ENCODE data around the gene PLCB4. TPM values are rescaled to one million over a fixed set of nuclear protein-coding genes. Genes with fewer than 3 reads are reported as not detected.

PLCB4 gene
- polyA plus RNA-seq, 1 of the 3 experiments (the other 2 are of a cell fraction), result 5.5 TPM

GRCh38 chr20:9300080-9300479, 231.2 kb downstream of the PLCB4 start:
- CTCF ChIA-PET, result no interaction called here
- Histone ChIP-seq H3K4me3 (ENCODE audit: low read depth in 2 of 2, low read length in 1 of 2) (no peak overlapping the region), H3K9me3 (no peaks in the 10 kb centered on the region), H3K9me2 (no peaks in the 10 kb centered on the region), H3K4me2 (no peak overlapping the region), H3K79me2 (ENCODE audit: insufficient read depth) (no peaks in the 10 kb centered on the region), H3K36me3 (replicated peaks in 1 of 2; ENCODE audit: control insufficient read depth in 1 of 2, insufficient read depth in 2 of 2, low read length in 1 of 2) (no peaks in the 10 kb centered on the region), H3K9ac (no peak overlapping the region), H2AFZ (ENCODE audit: low read depth) (no peak overlapping the region), H3K27ac (ENCODE audit: low read depth in 2 of 2, low read length in 1 of 2) (no peak overlapping the region; a peak in 2 of 4 replicates), H4K20me1 (ENCODE audit: insufficient read depth) (no peaks in the 10 kb centered on the region), H3K27me3 (ENCODE audit: insufficient read depth) (no peaks in the 10 kb centered on the region), H3F3A (replicated peaks; ENCODE audit: insufficient read depth) (peaks cover 7% of the 10 kb centered on the region), H3K4me1 (ENCODE audit: control insufficient read depth in 1 of 2, insufficient read depth in 2 of 2, low read depth in 1 of 2, low read length in 1 of 2) (peaks cover 0 to 20% of the 10 kb centered on the region in 2 experiments; a peak in 2 of 4 replicates)
- DNase-seq, result no peak
- POLR2A ChIA-PET, result no interaction called here
- TF ChIP-seq RCOR1 (IDR thresholded peaks at IDR 0.05; ENCODE audit: low read length), result no peak
- peak; percentile 39; the same call in 1 of the 2 replicates for TF ChIP-seq TCF12 (IDR thresholded peaks at IDR 0.05)
- TF ChIP-seq PBX3 (IDR thresholded peaks at IDR 0.05), result peak; percentile 47; the same call in 1 of the 2 replicates

- H3K36me3 ChIP-seq (replicated peaks in 1 of 2; ENCODE audit: control insufficient read depth in 1 of 2, insufficient read depth in 2 of 2, low read length in 1 of 2), result no peaks in the 10 kb centered on the region
- H4K20me1 ChIP-seq (ENCODE audit: insufficient read depth), result no peaks in the 10 kb centered on the region
- H3K79me2 ChIP-seq (ENCODE audit: insufficient read depth), result no peaks in the 10 kb centered on the region
- H3K4me2 ChIP-seq, result no peak overlapping the region
- no peak for DNase-seq
- H3K9me2 ChIP-seq, result no peaks in the 10 kb centered on the region
- no peak for TF ChIP-seq SIN3A (IDR thresholded peaks at IDR 0.05; ENCODE audit: borderline replicate concordance, low read depth, low read length)
- no peak for TF ChIP-seq RAD21 (IDR thresholded peaks at IDR 0.05; ENCODE audit: low read length)
- no peak for TF ChIP-seq REST (IDR thresholded peaks at IDR 0.05; ENCODE audit: low read depth, low read length)
- no peak for TF ChIP-seq MEF2A (IDR thresholded peaks at IDR 0.05; ENCODE audit: borderline replicate concordance, low read depth)
- TF ChIP-seq YY1 (IDR thresholded peaks at IDR 0.05; ENCODE audit: low read depth), result no peak
- TF ChIP-seq MAX (IDR thresholded peaks at IDR 0.05; ENCODE audit: low read depth), result no peak
- TF ChIP-seq NFIC (IDR thresholded peaks at IDR 0.05; ENCODE audit: borderline replicate concordance), result no peak
- no peak for TF ChIP-seq TCF12 (IDR thresholded peaks at IDR 0.05)
- TF ChIP-seq FOXJ3 (CRISPR knock-in tag; IDR thresholded peaks at IDR 0.05), result no peak
- no peak for TF ChIP-seq IRF3 (IDR thresholded peaks at IDR 0.05; ENCODE audit: low read depth, low read length)
- no peak for TF ChIP-seq ELF1 (IDR thresholded peaks at IDR 0.05)
- no peak for TF ChIP-seq RXRA (IDR thresholded peaks at IDR 0.05; ENCODE audit: borderline replicate concordance, low read depth)
- TF ChIP-seq JUND (IDR thresholded peaks at IDR 0.05), result no peak
- TF ChIP-seq MXI1 (IDR thresholded peaks at IDR 0.05; ENCODE audit: low read depth, low read length), result no peak
- no peak for TF ChIP-seq GABPA (IDR thresholded peaks at IDR 0.05; ENCODE audit: low read depth)
- TF ChIP-seq TAF1 (IDR thresholded peaks at IDR 0.05; ENCODE audit: borderline replicate concordance, low read depth, low read length), result no peak
- no peak for TF ChIP-seq EP300 (IDR thresholded peaks at IDR 0.05; ENCODE audit: borderline replicate concordance in 1 of 2, low read depth in 1 of 2, low read length in 1 of 2)
- TF ChIP-seq RFX5 (IDR thresholded peaks at IDR 0.05; ENCODE audit: low read length), result no peak
- TF ChIP-seq CTCF (IDR thresholded peaks at IDR 0.05), result no peak
- no peak overlapping the region for H3K4me3 ChIP-seq (ENCODE audit: low read depth in 2 of 2, low read length in 1 of 2)
- ChIA-PET CTCF (no interaction called here), POLR2A (no interaction called here)
- no peaks in the 10 kb centered on the region for H3K27me3 ChIP-seq (ENCODE audit: insufficient read depth)
- peaks cover 7% of the 10 kb centered on the region for H3F3A ChIP-seq (replicated peaks; ENCODE audit: insufficient read depth)
- H3K27ac ChIP-seq (ENCODE audit: low read depth in 2 of 2, low read length in 1 of 2), result no peak overlapping the region; a peak in 1 of 4 replicates
- no peak overlapping the region for H2AFZ ChIP-seq (ENCODE audit: low read depth)
- no peak overlapping the region for H3K9ac ChIP-seq
- peaks cover 0 to 20% of the 10 kb centered on the region in 2 experiments; a peak in 2 of 4 replicates for H3K4me1 ChIP-seq (ENCODE audit: control insufficient read depth in 1 of 2, insufficient read depth in 2 of 2, low read depth in 1 of 2, low read length in 1 of 2)
- H3K9me3 ChIP-seq, result no peaks in the 10 kb centered on the region
- 94% methylated on average over 1 of the region's 1 CpG for WGBS (ENCODE audit: low lambda C conversion rate)
Observed at GRCh38 chr20:9300534-9300933, 231.6 kb downstream of the PLCB4 start.

Data from SK-N-SH (cell line).